HG02623 (cell line): ENCODE data around the gene NAPEPLD.
"Not testable (repeated sequence)": the region's sequence is repeated elsewhere in the genome, so short reads cannot be mapped to it uniquely, and the experiment has no call there.

Experiments used
- ATAC-seq: cut with Tn5 transposase; IDR thresholded peaks from one replicate; pipeline ENCODE4 v1.9.1; 2021; ENCODE audit warnings: moderate library complexity; ENCODE audit not compliant: unreplicated experiment

Gene NAPEPLD

GRCh38 chr7:103144754-103145153 lies 4.1 kb downstream of the NAPEPLD start:
- not testable (repeated sequence) for ATAC-seq

- no peak for ATAC-seq
Measured at GRCh38 chr7:103143868-103144267, 5.0 kb downstream of the NAPEPLD start.

GRCh38 chr7:103142494-103142893 lies 6.4 kb downstream of the NAPEPLD start:
- ATAC-seq: no peak

GRCh38 chr7:103141753-103142404 lies 7.0 kb downstream of the NAPEPLD start:
- ATAC-seq: no peak

- ATAC-seq: no peak
Measured at GRCh38 chr7:103140685-103141084, 8.2 kb downstream of the NAPEPLD start.

GRCh38 chr7:103140061-103140460 lies 8.8 kb downstream of the NAPEPLD start:
- ATAC-seq: no peak

GRCh38 chr7:103134836-103135554 lies 13.9 kb downstream of the NAPEPLD start:
- no peak for ATAC-seq

- no peak for ATAC-seq
Measured at GRCh38 chr7:103132995-103133688, 15.8 kb downstream of the NAPEPLD start.

- ATAC-seq: no peak
Measured at GRCh38 chr7:103130901-103131624, 17.8 kb downstream of the NAPEPLD start.

- no peak for ATAC-seq
Measured at GRCh38 chr7:103129702-103130549, 19.0 kb downstream of the NAPEPLD start.

GRCh38 chr7:103127006-103127405 lies 21.9 kb downstream of the NAPEPLD start:
- ATAC-seq: no peak

GRCh38 chr7:103124429-103124979 lies 24.4 kb downstream of the NAPEPLD start:
- no peak for ATAC-seq

- no peak for ATAC-seq
Measured at GRCh38 chr7:103123529-103123928, 25.4 kb downstream of the NAPEPLD start.

- no peak for ATAC-seq
Measured at GRCh38 chr7:103121641-103122040, 27.3 kb downstream of the NAPEPLD start.

GRCh38 chr7:103120362-103120761 lies 28.5 kb downstream of the NAPEPLD start:
- no peak for ATAC-seq

- no peak for ATAC-seq
Measured at GRCh38 chr7:103119791-103120291, 29.1 kb downstream of the NAPEPLD start.

- ATAC-seq: no peak
Measured at GRCh38 chr7:103117465-103117864, 31.4 kb downstream of the NAPEPLD start.

- no peak for ATAC-seq
Measured at GRCh38 chr7:103116991-103117390, 31.9 kb downstream of the NAPEPLD start.

GRCh38 chr7:103116511-103116910 lies 32.4 kb downstream of the NAPEPLD start:
- ATAC-seq: no peak

GRCh38 chr7:103115771-103116170 lies 33.1 kb downstream of the NAPEPLD start:
- no peak for ATAC-seq
